ENCODE data around the gene LCNL1. TPM values are rescaled to one million over a fixed set of nuclear protein-coding genes. Genes with fewer than 3 reads are reported as not detected.

Gene LCNL1
- total and polyA plus RNA-seq, 12 donors: 0.06 to 10.5 (median 0.78) TPM; not detected in 2

- H3K36me3 ChIP-seq (replicated peaks in 1 of 2): peaks cover 0 to 38% of the 10 kb centered on the region in 2 donors
- no peaks in the 10 kb centered on the region for H3K27me3 ChIP-seq
- H3K27ac ChIP-seq: no peak overlapping the region
- no peaks in the 10 kb centered on the region for H3K9me3 ChIP-seq (replicated peaks in 1 of 3)
- no peak for DNase-seq
- TF ChIP-seq CTCF (IDR thresholded peaks at IDR 0.05): no peak
- no peak for TF ChIP-seq POLR2A (IDR thresholded peaks at IDR 0.05)
- WGBS, 4 donors: 95 to 99% (median 97%) methylated on average over 17 to 28 of the region's 28 CpGs
- H3K4me1 ChIP-seq (replicated peaks in 1 of 2): no peaks in the 10 kb centered on the region
- H3K4me3 ChIP-seq: no peak overlapping the region
- intact Hi-C loops (cut with DNase I): no loop called here
Measured at GRCh38 chr9:137017071-137017470, 34.3 kb downstream of the LCNL1 start.

- WGBS, 4 donors: 92 to 98% (median 95%) methylated on average over 18 to 45 of the region's 45 CpGs
- peaks cover 0 to 38% of the 10 kb centered on the region in 2 donors for H3K36me3 ChIP-seq (replicated peaks in 1 of 2)
Measured at GRCh38 chr9:137017791-137018497, 35.2 kb downstream of the LCNL1 start.

GRCh38 chr9:137018761-137019559 lies 36.2 kb downstream of the LCNL1 start:
- peaks cover 0 to 38% of the 10 kb centered on the region in 2 donors for H3K36me3 ChIP-seq (replicated peaks in 1 of 2)
- no peaks in the 10 kb centered on the region for H3K27me3 ChIP-seq
- H3K9me3 ChIP-seq (replicated peaks in 1 of 3): no peaks in the 10 kb centered on the region
- intact Hi-C loops (cut with DNase I): no loop called here
- no peak overlapping the region for H3K4me3 ChIP-seq
- H3K27ac ChIP-seq: no peak overlapping the region
- H3K4me1 ChIP-seq (replicated peaks in 1 of 2): no peaks in the 10 kb centered on the region
- TF ChIP-seq CTCF (IDR thresholded peaks at IDR 0.05) (no peak), POLR2A (IDR thresholded peaks at IDR 0.05) (no peak)
- DNase-seq: no peak
- WGBS, 4 donors: 90 to 94% (median 92%) methylated on average over 18 to 36 of the region's 36 CpGs

More at GRCh38 chr9:137017791-137018497, 35.2 kb downstream of the LCNL1 start:
- TF ChIP-seq POLR2A (IDR thresholded peaks at IDR 0.05) (no peak), CTCF (IDR thresholded peaks at IDR 0.05) (no peak)
- Histone ChIP-seq H3K27ac (no peak overlapping the region), H3K27me3 (no peaks in the 10 kb centered on the region), H3K4me1 (replicated peaks in 1 of 2) (no peaks in the 10 kb centered on the region), H3K4me3 (no peak overlapping the region), H3K9me3 (replicated peaks in 1 of 3) (no peaks in the 10 kb centered on the region)
- DNase-seq: no peak
- intact Hi-C loops (cut with DNase I): no loop called here

GRCh38 chr9:137019891-137020683 lies 37.3 kb downstream of the LCNL1 start:
- peaks cover 0 to 28% of the 10 kb centered on the region in 2 donors for H3K36me3 ChIP-seq (replicated peaks in 1 of 2)
- TF ChIP-seq CTCF (IDR thresholded peaks at IDR 0.05) (no peak), POLR2A (IDR thresholded peaks at IDR 0.05) (no peak)
- intact Hi-C loops (cut with DNase I): loop anchor here in 1 of 2 donors (5.0 kb wide), 1 partner anchor 63 kb away; no protein-coding TSS in a partner anchor
- H3K27me3 ChIP-seq: no peaks in the 10 kb centered on the region
- H3K27ac ChIP-seq: no peak overlapping the region
- no peaks in the 10 kb centered on the region for H3K9me3 ChIP-seq (replicated peaks in 1 of 3)
- H3K4me3 ChIP-seq: no peak overlapping the region
- DNase-seq: no peak
- 94 to 96% (median 96%) methylated on average over 12 to 34 of the region's 34 CpGs for WGBS, 4 donors
- H3K4me1 ChIP-seq (replicated peaks in 1 of 2): no peaks in the 10 kb centered on the region
